ENCODE measurements around the gene SCAPER. TPM values are rescaled to one million over a fixed set of nuclear protein-coding genes. Genes with fewer than 3 reads are reported as not detected.

SCAPER gene
- total and polyA plus RNA-seq, 10 of the 15 experiments (the other 5 are each of a cell fraction or from before 2014, with no cell fraction given) = 1.0 to 7.7 (median 3.9) TPM

DNA sequence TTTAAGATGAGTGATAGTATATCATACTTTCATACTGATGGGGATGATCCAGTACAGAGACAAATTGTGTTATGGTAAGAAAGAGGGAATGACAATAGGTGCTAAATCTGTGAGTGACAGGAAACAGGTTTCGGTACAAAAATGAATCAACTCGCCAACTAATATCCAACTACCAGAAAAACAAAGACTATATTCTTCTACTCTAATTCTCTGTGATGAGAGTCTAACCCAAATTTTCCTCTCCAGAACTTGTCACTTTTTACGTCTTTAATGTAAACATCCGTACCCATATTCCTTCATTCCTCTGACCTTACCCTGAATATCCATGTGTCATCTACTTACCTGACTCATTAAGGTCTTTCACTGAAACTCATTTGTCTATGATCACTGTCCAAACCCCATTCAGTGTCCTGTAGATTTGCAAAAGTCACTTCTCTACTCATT lies 39.6 kb downstream of the SCAPER start (continued):
- TF ChIP-seq, protein P1, sequence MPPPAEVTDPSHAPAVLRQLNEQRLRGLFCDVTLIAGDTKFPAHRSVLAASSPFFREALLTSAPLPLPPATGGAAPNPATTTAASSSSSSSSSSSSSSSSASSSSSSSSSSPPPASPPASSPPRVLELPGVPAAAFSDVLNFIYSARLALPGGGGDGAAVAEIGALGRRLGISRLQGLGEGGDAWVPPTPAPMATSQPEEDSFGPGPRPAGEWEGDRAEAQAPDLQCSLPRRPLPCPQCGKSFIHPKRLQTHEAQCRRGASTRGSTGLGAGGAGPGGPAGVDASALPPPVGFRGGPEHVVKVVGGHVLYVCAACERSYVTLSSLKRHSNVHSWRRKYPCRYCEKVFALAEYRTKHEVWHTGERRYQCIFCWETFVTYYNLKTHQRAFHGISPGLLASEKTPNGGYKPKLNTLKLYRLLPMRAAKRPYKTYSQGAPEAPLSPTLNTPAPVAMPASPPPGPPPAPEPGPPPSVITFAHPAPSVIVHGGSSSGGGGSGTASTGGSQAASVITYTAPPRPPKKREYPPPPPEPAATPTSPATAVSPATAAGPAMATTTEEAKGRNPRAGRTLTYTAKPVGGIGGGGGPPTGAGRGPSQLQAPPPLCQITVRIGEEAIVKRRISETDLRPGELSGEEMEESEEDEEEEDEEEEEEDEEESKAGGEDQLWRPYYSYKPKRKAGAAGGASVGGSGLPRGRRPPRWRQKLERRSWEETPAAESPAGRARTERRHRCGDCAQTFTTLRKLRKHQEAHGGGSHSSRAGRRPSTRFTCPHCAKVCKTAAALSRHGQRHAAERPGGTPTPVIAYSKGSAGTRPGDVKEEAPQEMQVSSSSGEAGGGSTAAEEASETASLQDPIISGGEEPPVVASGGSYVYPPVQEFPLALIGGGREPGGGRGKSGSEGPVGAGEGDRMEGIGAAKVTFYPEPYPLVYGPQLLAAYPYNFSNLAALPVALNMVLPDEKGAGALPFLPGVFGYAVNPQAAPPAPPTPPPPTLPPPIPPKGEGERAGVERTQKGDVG (CRISPR knock-in tag; IDR thresholded peaks at IDR 0.05) = no peak
- TF ChIP-seq SREBF1 (IDR thresholded peaks at IDR 0.05; ENCODE audit: low read length) (no peak), ESRRA (IDR thresholded peaks at IDR 0.05; ENCODE audit: low read length) (no peak), ZNF384 (IDR thresholded peaks at IDR 0.05; ENCODE audit: borderline replicate concordance, low read depth, low read length) (no peak), KLF5 (IDR thresholded peaks at IDR 0.05; ENCODE audit: partially characterized antibody) (no peak), RFX5 (IDR thresholded peaks at IDR 0.05; ENCODE audit: low read depth, low read length) (no peak), JUND (IDR thresholded peaks at IDR 0.05; ENCODE audit: low read depth, low read length) (peak; percentile 39; the same call in 1 of the 2 replicates), ZNF24 (IDR thresholded peaks at IDR 0.05) (no peak), GABPA (IDR thresholded peaks at IDR 0.05; ENCODE audit: low read depth) (0 out of 2 replicates have a peak, but pooled peaks have one; percentile 22), CREM (IDR thresholded peaks at IDR 0.05; ENCODE audit: low read depth) (peak; percentile 41; the same call in 1 of the 2 replicates), CBX3 (IDR thresholded peaks at IDR 0.05; ENCODE audit: borderline replicate concordance, low read depth) (no peak), LARP7 (IDR thresholded peaks at IDR 0.05) (no peak)
- TF ChIP-seq, protein P2, sequence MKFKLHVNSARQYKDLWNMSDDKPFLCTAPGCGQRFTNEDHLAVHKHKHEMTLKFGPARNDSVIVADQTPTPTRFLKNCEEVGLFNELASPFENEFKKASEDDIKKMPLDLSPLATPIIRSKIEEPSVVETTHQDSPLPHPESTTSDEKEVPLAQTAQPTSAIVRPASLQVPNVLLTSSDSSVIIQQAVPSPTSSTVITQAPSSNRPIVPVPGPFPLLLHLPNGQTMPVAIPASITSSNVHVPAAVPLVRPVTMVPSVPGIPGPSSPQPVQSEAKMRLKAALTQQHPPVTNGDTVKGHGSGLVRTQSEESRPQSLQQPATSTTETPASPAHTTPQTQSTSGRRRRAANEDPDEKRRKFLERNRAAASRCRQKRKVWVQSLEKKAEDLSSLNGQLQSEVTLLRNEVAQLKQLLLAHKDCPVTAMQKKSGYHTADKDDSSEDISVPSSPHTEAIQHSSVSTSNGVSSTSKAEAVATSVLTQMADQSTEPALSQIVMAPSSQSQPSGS (IDR thresholded peaks at IDR 0.05; ENCODE audit: low read length) = peak; percentile 35; the same call in 1 of the 2 replicates

All from GM12878 (cell line).